Measurements from ENCODE around the gene IGFBP6. TPM values are rescaled to one million over a fixed set of nuclear protein-coding genes. Genes with fewer than 3 reads are reported as not detected.

Gene IGFBP6
- total RNA-seq, 1 donor from 2014 or later, result 70.3 TPM

- Mint-ChIP-seq H3K27ac (peak overlapping the region; percentile 99), H3K4me1 (peaks cover 52% of the 10 kb centered on the region), H3K36me3 (peaks cover 5% of the 10 kb centered on the region), H3K27me3 (ENCODE audit: low read depth) (no peaks in the 10 kb centered on the region), H3K9me3 (no peaks in the 10 kb centered on the region), H3K4me3 (peak overlapping the region; percentile 93)
- DNase-seq (ENCODE audit: low spot score in 2 of 2, unreplicated experiment in 2 of 2), result peak in 1 of 2 experiments; percentile 72
- TF ChIP-seq, protein P1, sequence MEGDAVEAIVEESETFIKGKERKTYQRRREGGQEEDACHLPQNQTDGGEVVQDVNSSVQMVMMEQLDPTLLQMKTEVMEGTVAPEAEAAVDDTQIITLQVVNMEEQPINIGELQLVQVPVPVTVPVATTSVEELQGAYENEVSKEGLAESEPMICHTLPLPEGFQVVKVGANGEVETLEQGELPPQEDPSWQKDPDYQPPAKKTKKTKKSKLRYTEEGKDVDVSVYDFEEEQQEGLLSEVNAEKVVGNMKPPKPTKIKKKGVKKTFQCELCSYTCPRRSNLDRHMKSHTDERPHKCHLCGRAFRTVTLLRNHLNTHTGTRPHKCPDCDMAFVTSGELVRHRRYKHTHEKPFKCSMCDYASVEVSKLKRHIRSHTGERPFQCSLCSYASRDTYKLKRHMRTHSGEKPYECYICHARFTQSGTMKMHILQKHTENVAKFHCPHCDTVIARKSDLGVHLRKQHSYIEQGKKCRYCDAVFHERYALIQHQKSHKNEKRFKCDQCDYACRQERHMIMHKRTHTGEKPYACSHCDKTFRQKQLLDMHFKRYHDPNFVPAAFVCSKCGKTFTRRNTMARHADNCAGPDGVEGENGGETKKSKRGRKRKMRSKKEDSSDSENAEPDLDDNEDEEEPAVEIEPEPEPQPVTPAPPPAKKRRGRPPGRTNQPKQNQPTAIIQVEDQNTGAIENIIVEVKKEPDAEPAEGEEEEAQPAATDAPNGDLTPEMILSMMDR (IDR thresholded peaks at IDR 0.05; ENCODE audit: unreplicated experiment), result peak; percentile 74
Observed at GRCh38 chr12:53053218-53054111, 44.0 kb upstream of the IGFBP6 start.

DNA sequence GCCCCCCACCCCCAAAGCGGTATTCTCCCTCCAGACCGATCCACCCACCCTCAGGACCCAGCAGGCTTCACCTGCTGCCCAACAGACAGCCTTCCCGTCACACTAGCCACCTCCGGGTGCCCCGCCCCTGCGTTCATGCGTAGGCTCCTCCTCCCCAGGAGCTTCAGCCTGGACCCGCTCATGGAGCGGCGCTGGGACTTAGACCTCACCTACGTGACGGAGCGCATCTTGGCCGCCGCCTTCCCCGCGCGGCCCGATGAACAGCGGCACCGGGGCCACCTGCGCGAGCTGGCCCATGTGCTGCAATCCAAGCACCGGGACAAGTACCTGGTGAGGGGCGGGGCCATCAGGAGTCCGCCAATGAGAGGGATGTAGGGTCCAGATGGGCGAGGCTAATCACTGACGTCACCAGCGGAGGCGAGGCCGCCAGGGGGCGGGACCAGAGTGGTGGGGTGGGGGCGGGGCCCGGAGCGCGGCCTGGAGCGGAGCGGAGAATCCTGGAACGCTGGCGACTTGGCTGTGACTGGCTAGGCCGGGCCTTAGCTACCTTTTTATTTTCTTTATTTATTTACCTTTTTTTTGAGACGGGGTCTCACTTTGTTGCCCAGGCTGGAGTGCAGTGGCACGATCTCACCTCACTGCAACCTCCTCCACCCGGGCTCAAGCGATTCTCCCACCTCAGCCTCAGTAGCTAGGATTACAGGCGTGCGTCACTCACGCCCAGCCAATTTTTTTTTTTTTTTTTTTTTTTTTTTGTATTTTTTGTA lies 43.2 kb upstream of the IGFBP6 start:
- peaks cover 5% of the 10 kb centered on the region for H3K36me3 Mint-ChIP-seq
- peak overlapping the region; percentile 99 for H3K27ac Mint-ChIP-seq
- no peaks in the 10 kb centered on the region for H3K9me3 Mint-ChIP-seq
- DNase-seq (ENCODE audit: low spot score in 2 of 2, unreplicated experiment in 2 of 2), result peak; percentile 93 to 94
- TF ChIP-seq, protein P1 (IDR thresholded peaks at IDR 0.05; ENCODE audit: unreplicated experiment), result no peak
- H3K4me1 Mint-ChIP-seq, result peaks cover 43% of the 10 kb centered on the region
- no peaks in the 10 kb centered on the region for H3K27me3 Mint-ChIP-seq (ENCODE audit: low read depth)
- H3K4me3 Mint-ChIP-seq, result peak overlapping the region; percentile 93

DNA sequence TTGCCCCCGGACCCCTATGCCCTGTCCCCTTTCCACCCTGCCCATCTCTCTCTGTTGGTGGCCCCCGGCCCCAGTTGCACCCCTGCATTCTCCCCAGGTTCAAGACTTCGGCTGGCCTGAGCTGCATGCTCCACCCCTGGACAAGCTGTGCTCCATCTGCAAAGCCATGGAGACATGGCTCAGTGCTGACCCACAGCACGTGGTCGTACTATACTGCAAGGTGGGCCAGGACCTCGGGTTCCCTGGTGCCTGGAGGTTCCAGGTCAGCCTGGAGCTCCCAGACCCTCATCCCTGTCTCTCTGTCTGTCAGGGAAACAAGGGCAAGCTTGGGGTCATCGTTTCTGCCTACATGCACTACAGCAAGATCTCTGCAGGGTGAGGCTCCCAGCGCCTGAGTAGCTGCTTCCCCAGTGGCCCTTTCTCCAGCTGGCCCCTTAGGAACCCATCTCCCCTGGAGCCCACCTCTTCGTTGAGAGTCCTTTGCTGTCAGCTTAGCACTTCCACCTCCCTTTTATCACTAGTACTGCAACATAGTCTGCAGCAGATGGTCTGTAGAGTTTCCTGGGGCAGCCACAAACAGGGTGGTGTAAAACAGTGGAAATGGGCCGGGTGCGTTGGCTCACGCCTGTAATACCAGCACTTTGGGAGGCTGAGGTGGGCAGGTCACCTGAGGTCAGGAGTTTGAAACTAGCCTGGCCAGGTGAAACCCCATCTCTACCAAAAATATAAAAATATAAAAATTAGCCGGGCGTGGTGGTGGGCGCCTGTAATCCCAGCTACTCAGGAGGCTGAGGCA lies 41.8 kb upstream of the IGFBP6 start:
- Mint-ChIP-seq H3K9me3 (no peaks in the 10 kb centered on the region), H3K27me3 (ENCODE audit: low read depth) (no peaks in the 10 kb centered on the region), H3K36me3 (peaks cover 5% of the 10 kb centered on the region), H3K27ac (peak overlapping the region; percentile 77), H3K4me1 (peaks cover 32% of the 10 kb centered on the region), H3K4me3 (peak overlapping the region; percentile 50)
- no peak for DNase-seq (ENCODE audit: low spot score in 2 of 2, unreplicated experiment in 2 of 2)
- TF ChIP-seq, protein P1 (IDR thresholded peaks at IDR 0.05; ENCODE audit: unreplicated experiment), result no peak

DNA sequence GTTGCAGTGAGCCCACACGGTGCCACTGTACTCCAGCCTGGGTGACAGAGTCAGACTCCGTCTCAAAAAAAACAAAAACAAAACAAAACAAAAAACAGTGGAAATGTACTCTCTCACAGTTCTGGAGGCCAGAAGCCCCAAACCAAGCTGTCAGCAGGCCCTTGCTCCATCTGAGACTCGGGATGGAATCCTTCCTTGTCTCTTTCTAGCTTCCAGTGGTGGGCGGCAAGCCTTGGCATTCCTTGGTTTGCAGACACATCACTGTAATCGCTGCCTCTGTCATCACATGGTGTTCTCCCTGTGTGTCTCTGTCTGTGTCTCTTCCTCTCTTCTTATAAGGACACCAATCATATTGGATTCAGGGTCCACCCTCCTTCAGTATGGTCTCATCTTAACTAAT lies 41.2 kb upstream of the IGFBP6 start:
- no peak for DNase-seq (ENCODE audit: low spot score in 2 of 2, unreplicated experiment in 2 of 2)
- TF ChIP-seq, protein P1 (IDR thresholded peaks at IDR 0.05; ENCODE audit: unreplicated experiment), result no peak
- no peaks in the 10 kb centered on the region for H3K9me3 Mint-ChIP-seq
- peaks cover 27% of the 10 kb centered on the region for H3K4me1 Mint-ChIP-seq
- peaks cover 5% of the 10 kb centered on the region for H3K36me3 Mint-ChIP-seq
- no peak overlapping the region for H3K4me3 Mint-ChIP-seq
- H3K27ac Mint-ChIP-seq, result no peak overlapping the region
- H3K27me3 Mint-ChIP-seq (ENCODE audit: low read depth), result no peaks in the 10 kb centered on the region

DNA sequence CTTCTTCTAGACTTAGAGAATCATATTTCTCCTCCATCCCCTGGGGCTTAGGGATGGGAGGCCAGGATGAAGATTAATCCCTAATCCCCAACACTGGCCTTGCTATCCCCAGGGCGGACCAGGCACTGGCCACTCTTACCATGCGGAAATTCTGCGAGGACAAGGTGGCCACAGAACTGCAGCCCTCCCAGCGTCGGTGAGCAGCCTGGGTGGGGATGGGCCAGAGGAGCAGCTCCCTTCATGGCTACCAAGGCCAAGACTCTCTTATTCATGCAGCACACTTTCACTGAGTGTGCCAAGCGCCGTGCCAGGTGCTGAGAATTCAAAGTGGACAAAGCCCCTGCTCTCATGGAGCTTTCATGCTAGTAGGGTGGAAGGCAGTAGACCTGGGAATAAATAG lies 40.6 kb upstream of the IGFBP6 start:
- no peaks in the 10 kb centered on the region for H3K27me3 Mint-ChIP-seq (ENCODE audit: low read depth)
- no peaks in the 10 kb centered on the region for H3K9me3 Mint-ChIP-seq
- no peak for DNase-seq (ENCODE audit: low spot score in 2 of 2, unreplicated experiment in 2 of 2)
- H3K4me3 Mint-ChIP-seq, result no peak overlapping the region
- H3K36me3 Mint-ChIP-seq, result peaks cover 4% of the 10 kb centered on the region
- peaks cover 28% of the 10 kb centered on the region for H3K4me1 Mint-ChIP-seq
- peak overlapping the region; percentile 26 for H3K27ac Mint-ChIP-seq
- TF ChIP-seq, protein P1 (IDR thresholded peaks at IDR 0.05; ENCODE audit: unreplicated experiment), result no peak

Data from mesothelial cell of epicardium (in vitro differentiated cells).